CD4-positive, alpha-beta T cell treated with Interleukin-1 beta for 1 hour (primary cell): ENCODE results near the gene GNAO1.

Source experiments
- DNase-seq, 2 donors: peaks; one replicate each; pipeline ENCODE4 v3.0.0-alpha.2; 2020 to 2022

Gene GNAO1

DNA sequence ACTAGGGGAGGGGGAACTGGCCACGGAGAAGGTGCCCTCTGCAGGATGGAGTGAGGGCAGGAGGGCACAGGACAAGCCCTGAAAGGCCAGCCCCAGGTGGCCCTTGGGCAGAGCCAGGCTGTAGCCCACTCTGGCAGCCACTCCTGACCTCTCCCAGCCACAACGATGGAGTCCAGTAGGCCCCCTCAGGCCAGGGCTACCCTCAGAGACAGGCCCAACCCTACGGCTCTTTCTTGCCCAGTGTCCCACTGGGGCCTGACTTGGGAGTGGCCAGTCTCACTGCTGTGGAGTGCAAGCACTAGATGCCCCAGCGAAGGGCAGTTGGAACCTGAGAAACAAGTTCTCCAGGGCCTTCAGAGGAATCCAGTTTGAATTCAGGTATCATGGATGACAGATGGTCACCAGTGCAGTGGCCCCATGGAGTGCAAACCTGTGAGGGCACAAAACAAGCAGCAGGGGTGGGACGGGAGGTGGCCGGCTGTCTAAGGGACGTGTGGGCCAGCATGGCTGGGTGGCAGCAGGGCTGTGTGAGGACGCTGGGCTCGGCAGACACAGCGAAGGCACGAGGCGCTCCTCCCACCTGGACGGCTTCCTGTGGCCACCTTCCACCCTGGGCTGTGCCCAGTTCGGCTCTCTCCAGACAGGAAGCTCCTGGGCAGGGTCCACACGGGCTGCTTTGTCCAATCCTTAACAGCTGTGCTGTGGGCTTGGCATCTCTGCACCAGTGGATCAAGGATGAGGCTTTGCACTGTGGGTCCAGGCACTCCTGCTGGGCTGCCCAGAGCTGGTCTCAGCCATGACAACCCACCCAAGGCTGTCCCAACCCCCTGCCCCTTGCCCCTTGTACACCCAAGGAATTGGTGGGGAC lies 162.0 kb downstream of the GNAO1 start:
- no peak for DNase-seq

DNA sequence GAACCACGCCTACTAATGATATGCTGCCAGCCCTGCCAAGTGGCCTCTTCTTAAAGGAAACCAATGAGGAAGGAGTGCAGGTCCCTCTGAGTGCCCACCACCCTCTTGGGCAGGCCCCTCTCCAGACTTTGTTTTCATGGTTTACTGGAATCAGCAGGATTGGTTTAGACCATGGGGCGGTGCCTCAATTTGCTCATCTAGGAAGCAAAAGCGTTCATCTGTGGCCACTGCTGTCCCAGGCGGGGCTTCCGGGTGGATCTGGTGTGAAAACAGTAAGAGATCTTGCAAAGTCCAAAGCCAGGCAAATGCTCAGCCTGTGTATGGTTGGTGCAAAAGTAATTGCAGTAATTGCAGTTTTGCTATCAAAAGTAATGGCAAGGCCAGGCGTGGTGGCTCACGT lies 162.7 kb downstream of the GNAO1 start:
- no peak for DNase-seq

DNA sequence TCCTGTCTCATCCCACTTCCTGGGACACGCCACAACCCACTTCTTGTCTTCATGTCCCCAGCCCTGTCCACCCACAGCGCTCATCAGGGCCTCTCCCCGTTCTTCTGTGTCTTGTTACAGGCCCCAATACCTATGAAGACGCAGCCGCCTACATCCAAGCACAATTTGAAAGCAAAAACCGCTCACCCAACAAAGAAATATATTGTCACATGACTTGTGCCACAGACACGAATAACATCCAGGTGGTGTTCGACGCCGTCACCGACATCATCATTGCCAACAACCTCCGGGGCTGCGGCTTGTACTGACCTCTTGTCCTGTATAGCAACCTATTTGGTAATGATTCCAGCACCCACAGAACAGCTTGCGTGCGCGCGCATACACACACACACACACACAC lies 163.5 kb downstream of the GNAO1 start:
- DNase-seq, result no peak

DNA sequence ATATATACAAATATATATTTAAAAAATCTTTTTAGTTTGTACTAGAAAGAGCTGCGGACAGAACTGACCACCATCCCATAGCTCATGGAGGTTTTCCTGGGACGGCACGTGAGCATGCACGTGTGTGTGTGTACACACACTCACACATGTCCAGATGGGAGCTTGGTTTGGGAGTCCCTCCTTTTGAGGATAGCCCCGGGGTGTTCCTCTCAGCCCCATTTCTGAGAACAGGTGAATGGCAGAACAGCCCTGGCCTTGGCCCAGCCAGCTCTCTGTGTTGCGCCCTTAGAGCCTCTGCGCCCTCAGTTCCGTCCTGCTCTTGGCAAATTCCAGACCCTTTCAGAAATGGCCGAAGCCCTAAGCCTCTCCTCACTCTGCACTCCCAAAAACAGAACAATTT lies 163.9 kb downstream of the GNAO1 start:
- no peak for DNase-seq

DNA sequence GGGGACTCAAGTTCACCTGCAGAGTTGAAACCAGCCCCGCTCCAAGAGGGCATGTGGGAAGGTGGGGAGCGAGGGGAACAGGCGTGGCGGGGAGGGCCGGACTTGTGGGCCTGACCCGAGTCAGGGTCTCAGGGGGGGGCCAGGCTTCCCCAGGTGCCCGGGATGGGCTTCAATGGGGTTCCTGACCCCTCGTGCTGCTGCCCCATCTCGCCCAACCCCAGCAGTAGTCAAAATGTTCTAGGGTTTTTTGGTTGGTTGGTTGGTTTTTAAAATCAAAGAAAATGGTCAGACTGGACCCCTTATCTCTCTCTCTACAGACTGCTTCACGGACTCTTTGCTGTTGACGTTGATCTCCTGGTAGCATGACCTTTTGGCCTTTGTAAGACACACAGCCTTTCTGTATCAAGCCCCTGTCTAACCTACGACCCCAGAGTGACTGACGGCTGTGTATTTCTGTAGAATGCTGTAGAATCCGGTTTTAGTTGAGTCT lies 164.5 kb downstream of the GNAO1 start:
- DNase-seq, result no peak

DNA sequence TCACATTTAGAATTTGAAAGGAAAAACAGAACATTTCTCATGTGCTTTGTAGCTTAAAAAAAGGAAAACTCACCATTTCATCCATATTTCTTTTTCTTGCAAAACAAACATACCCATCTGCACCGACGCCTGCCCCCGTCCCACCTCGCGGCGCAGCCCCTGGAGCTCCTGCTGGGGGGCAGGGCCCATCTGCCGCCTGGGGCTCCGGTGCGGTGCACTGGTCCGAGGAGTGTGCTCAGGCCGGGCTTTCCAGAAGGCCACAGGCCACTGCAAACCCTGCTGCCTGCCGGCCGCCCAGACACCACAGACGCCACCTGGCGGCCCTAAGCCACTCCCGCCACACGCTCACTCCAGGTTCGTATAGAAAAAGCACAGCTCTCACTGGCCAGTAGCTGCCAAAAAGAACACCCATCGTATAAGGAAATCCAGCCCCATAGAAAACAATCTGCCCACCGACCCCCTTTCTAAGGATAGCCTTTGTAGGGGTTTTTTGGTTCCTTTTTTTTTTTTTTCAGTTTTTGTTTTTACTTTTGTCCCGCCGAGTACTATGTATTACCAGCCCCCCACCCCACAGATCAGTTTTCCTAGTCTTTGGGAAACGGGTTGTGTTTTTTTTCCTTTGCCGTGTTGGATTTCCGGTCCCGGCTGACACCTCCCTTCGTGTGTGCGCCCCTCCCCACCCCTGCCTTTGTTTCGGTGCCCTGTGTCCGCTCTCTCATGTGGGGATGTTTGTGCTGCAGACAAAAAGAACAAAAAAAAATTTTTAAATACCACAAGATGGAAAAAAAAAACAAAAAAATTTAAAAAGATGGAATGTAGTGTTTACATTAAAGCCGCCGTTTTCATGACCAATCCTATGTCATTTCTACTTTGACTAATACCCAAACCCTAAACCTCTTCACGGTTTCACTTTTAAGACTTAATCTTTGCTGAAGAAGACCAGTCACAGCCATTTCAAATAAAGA lies 165.3 kb downstream of the GNAO1 start:
- peak; percentile 61 to 64 for DNase-seq

DNA sequence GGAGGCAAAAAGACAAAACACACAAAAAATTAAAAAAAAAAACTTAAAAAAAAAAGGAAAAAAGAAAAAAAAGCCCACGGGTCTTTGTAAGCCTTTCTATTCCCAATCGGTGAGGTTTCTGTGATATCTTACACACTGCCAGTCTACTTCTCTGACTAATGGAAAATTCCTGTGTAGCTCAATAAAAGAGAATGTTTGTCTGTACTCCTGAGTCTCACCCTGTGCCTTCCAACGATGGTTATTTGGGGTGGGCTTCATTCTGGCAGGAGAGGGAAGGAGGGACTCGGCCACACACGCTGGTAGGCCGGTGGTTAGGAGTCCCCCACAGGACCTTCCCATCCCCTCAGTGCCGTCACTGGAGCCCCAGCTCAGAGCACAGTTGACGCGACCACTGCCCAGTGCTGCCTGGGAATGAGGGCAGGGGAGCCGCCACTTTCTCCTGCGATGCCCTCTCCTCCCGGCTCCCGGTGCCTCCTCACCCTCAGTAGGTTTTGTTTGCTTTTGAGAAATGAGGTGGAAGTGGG lies 166.0 kb downstream of the GNAO1 start:
- no peak for DNase-seq

DNA sequence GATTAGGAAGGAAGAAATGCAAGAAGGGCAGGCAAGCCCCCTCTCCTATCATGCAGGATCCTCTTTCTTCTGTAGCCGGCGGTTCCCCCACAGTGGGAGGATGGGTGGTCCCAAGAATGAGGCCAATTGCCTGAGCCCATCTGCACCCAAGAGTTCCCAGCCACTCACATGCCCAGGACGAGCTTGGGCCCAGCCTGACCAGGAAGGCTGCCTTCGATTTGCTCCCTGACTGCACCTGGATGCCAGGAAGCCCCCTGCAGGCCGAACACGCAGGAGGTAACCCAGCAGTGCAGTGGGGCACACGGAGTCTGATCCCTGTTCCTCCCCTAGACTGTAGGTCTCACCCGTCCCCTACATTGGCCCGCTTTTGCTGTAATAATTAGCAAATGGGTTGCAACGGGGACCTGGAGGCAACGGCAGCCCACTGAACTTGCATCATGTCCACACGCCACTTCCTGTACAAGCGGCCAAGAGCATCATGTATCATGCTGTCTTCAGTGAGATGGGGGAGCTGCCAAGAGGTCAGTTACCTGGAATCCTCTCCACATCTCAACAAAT lies 166.6 kb downstream of the GNAO1 start:
- DNase-seq, result no peak

DNA sequence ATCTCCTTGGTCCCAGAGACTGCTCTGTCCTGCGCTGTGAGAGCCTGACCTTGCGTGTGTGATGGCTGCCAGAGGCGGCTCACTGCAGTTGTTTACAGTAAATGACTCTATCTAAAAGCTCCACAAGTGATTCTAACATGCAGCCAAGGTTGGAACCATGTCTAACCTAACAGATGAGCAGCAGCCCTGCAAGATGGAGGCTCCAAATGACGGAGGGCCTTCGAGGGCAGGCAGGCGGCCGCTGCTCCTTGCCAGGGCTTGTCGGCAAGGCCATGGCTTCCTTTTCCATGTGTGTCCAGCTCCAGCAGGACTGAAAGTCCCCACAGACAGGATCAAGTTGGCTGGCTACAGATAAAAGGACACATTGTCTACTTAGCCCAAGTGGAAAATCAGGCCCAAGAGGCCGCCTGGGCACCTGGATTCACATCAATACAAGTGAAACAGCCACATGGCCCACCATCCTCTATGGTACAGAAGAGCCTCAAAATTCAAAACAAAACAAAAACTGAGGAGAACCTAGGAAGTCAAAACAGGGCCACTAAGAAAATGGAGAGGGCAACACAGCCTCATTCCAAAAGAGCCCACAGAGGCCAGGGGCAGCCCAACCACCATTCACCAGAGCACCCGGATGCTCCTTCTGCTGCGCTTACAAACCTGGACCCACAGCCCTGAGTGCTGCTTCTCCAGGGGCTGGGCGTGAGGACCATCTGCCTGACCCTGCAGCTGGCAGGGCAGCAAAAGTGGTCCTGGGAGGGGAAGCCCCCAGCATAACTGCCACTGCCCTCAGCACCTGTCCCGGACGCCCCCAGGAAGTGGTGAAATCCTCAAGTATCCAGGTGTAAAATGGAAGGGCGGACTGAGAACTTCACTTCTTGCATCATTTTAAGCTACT lies 169.1 kb downstream of the GNAO1 start:
- no peak for DNase-seq

DNA sequence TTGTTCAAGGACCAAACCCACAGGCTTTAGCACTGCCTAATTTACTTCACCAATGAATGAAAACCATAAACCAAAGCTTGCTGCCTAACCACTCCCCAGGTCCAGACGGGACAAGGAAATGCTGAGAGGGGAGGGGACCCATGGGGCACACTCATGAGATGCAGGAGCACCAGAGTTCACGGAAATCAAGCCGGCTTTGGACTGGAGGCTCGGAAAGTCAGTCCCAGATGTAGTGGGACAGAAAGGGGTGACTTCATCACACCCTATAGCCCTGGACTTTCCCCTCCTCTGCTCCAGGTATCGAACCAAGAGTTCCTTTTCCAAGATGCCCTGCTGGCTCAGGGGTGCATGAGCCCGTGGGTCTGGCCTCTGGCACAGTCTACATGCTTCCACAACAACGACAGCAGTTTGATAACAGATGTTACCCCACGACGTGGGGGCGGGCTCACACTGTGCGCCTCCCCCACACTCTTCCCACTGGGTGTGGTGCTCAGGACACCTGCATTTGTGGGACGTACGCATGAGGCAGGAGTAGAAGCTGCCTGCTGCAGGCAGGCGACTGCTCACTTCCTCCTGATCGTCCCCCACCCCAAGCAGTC lies 170.9 kb downstream of the GNAO1 start:
- DNase-seq, result no peak

DNA sequence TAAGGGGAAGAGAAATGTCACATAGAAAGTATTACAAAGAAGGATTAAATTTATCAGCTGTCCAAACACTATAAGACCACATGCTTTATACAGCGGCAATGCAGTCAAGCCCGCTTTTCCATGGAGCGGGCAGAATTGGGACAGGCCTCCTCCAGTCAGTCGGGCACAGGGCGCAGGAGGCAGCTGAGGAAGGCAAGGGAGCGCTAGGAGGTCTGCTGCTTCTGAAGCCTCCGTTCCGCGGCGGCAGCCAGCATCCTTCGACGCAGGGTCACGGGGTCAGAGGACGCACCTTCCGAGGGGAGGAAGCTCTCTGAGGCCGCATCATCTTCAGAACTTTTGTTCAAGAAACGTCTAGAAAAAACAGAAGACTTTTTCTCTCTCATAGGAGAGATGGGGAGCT lies 171.4 kb downstream of the GNAO1 start:
- DNase-seq, result no peak

DNA sequence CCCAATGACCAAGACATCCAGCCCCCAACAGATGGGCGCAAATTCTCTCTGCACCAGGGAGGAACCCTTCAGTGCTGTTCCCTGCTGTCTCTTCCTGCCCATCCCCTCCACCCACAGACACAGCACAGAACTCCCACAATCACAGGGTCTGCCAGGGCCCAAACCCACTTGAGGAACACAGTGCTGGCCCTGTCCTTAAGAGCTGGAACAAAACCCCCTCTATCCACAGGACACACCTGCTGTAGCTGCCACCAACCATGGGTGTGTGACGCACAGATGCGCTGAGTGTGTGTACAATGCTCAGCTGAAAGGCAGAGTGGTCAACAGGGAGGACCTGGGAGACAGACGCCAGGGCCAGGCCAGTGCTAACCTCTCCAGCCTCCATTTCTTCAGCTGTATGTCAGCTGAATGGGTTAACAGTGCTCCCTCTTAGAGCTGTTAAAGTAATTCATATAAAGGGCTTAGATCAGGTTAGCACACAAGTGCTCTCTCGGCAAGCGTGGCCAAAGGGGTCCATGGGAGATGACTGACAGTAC lies 172.0 kb downstream of the GNAO1 start:
- DNase-seq, result no peak

DNA sequence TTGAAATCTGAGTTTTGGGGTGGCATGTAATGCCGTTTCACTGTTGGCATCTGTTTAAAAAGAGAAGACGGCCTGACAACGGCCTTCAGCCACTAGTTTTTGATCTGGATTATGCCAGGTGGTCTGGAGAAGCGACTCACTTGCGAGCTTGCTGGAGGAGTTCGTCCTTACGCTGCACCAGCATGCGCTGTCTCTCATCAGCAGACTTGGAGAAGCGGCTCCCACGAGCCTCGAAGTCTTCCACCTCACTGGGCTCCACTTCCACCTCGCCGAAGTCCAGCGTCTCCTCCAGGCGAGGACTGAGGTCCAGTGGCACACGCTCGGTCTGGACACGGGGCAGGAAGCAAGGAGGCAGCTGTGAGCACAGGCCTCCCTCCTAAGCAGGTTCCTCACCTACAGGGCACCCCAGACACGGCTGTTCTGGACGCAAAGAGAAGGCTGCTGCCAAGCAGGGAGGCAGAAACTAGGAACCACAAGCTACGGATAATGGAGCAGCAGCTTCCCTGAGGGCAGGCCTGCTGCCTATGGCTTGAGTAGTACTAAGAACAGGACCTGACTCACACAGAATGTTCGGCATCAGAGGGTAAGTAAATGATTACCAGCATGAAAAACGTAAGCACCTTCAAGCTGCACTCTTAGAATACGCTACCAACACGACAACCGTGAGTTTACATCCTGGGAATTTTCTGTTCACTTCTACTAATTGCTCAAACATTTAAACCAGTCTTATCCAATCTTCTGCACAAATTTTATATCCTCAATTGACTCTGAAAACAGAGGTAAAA lies 172.7 kb downstream of the GNAO1 start:
- DNase-seq, result no peak

DNA sequence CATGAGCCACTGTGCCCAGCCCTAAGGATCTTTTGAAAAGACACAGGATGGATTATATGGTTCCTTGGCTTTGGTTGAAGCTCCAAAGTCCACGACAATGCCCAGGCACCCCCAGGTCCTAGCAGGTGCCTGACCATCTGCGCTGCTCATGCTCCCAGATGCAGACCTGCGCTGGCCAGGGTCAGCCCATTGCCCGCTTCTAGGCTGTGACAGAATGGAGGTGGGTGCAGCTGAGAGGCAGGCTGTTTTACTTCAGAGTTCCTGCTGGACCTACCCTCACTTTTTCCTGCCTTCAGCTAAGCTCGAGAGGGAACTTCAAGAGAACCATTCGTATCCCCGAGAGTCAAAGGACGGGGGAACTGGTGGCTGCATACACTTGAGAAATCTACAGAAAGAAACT lies 173.6 kb downstream of the GNAO1 start:
- no peak for DNase-seq

DNA sequence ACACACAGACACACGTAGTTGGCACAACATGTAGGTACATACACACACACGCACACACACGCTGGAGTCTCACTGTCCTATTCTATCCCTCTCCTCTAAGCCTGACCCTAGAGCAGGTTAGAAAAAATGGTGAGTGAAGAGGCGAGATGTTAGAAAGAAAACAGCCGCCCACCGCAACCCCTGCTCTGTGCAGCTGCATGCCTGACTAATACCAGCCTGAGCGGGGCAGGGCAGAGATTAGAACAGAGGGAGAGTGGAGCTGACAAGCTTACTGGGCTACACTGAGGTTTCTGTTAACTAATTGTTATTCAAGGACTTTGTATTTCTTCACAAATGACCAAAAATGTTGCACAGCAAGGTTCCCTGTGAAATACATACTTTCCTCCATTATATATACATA lies 174.3 kb downstream of the GNAO1 start:
- no peak for DNase-seq

DNA sequence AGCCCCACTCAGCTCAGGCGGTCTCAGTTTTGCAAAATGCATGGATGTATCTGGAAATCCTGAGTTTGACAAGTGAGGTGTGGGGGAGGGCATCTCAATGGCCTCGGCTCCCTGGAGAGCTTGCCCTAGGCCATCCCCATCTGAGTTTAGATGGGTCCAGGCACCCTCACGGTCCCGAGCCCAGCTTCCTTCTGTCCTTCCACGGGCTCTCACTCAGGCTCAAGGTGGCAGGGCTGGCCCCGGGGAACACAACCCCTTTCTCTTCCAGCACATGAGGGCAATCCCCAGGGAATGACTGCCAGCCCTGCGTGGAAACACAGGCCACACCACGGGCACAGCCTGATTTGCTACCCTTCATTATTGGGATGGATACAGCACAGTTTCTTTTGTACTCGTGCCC lies 175.7 kb downstream of the GNAO1 start:
- DNase-seq, result no peak

DNA sequence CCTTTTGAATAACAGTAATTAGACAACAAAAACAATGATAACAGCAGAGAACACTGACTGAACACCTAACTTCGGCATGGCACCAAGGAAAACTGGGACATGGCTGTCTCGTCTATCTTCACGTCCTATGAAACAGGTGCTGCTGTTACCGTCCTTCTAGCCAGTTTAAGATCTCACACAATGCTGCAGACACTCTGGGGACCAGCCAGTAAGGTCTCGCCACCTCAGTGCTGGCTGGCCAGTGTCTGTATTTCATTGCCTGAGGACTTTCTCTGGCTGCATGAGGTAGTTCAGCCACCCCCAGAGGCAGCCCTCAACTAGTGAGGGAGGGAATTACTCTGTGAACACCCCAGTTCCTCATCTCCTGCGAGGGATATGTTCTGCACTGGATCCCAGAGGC lies 176.5 kb downstream of the GNAO1 start:
- no peak for DNase-seq

DNA sequence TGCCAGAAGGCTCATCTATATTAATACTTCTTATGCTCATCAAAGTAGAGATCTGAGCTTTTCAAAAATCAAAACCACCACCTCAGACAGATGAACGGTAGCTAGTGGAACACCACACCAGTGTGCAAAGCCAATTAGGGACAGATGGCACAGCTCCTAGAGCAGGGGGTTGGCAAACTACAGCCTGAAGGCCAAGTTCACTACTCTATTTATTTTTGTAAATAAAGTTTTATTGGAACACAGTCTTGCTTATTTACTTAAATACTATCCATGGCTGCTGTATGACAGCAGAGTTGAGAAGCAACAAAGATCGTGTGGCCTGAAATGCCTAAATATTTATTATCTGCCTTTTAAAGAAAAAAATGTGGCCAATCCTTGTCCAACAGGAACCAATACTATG lies 177.3 kb downstream of the GNAO1 start:
- DNase-seq, result no peak

DNA sequence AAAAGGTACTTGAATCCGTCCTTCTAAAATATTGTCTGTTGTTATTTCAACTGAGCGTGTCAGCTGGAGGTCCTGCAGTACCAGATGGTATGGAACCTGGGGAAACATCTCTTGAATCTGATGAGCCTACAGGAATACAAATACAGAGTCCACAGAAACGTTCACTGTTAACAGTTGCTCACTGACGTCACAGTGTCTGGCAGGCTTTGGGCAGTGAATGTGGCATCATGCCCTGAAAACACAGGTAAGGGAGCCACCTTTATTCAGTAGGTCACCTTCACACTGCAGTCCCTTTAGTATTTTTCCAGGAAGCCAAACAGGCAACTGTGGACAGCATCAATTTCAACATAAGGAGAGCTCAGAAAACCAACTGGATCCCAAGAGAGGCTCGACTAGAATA lies 177.9 kb downstream of the GNAO1 start:
- DNase-seq, result no peak

DNA sequence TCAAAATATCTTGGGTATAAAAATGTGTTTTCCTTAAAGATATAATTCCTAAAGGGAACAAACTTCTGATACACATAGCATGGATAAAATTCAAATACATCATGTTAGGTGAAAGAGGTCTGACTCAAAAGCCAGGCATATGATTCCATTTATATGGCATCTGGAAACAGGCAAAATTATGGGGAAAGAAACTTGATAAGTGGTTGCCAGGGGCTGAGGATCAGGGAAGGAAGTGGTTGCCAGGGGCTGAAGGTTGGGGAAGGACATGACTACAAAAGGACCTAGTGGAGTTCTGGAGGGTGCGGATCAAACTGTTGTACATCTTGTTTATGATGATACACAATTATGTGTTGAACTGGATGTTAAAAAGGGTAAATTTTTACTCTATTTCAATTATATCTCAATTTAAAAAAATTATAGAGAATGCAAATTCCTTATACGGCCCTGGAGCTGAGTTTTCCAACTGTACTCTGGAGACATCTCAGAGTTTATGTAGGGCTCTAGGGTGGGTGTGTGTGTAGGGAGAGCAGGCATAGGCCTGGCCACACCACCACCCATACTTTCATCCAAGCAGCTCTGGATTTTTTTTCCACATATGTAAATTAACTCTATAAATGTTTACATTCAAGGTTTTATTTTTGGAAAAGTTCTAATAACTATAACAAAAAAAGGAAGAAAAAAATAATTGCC lies 179.0 kb downstream of the GNAO1 start:
- DNase-seq, result no peak
